DOHH2 (cell line): Measurements from ENCODE around the gene FOXN4.

Source experiments
- CTCF ChIP-seq: fragments of 200-600 bp; sonication (generic); IDR thresholded peaks from one replicate; pipeline ENCODE4 v1.5.1; 2014; ENCODE audit warnings: antibody characterized with exemption, mild to moderate bottlenecking, low read depth, low read length; ENCODE audit not compliant: poor library complexity, severe bottlenecking
- EZH2phosphoT487 ChIP-seq: fragments of 200-600 bp; sonication (generic); IDR thresholded peaks from 2 replicates; pipeline ENCODE4 v1.6.1; 2017; ENCODE audit warnings: borderline replicate concordance, mild to moderate bottlenecking, antibody characterized with exemption, low read length, moderate library complexity, mixed read lengths

- TF ChIP-seq CTCF (no peak), EZH2phosphoT487 (no peak)
Observed at GRCh38 chr12:109276160-109276559, 32.9 kb downstream of the FOXN4 start.
